Measurements from ENCODE around the gene UBE2R2. TPM values are rescaled to one million over a fixed set of nuclear protein-coding genes. Genes with fewer than 3 reads are reported as not detected.
"Not testable (repeated sequence)": the region's sequence is repeated elsewhere in the genome, so short reads cannot be mapped to it uniquely, and the experiment has no call there.

Gene UBE2R2
- total RNA-seq, 2 donors from 2014 or later = 66.4 to 74.4 TPM

DNA sequence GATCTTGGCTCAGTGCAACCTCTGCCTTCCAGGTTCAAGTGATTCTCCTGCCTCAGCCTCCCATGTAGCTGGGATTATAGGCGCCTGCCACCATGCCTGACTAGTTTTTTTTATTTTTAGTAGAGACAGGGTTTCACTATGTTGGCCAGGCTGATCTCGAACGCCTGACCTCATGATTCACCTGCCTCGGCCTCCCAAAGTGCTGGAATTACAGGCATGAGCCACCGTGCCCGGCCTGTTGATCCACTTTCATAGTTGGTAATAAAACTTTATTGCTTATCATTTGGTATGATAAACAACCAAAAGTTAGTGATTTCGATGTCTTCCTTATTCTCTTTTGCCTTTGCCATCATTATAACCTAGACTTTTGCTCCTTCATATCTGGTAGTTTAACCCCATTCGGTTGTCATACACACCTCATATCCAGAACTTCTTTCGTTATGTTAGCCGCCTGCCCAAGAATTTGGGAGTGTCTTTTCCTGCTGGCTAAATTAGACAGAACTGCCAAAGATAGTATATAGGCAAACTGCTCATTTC, 45.0 kb downstream of the UBE2R2 start:
- no peaks in the 10 kb centered on the region for H3K9me3 Mint-ChIP-seq
- peaks cover 20% of the 10 kb centered on the region for H3K36me3 Mint-ChIP-seq (ENCODE audit: low read depth)
- Histone ChIP-seq H3K9ac (ENCODE audit: extremely low read depth, low read length, poor library complexity, severe bottlenecking) (no peak overlapping the region), H3K9me3 (ENCODE audit: control insufficient read depth, low read length) (no peaks in the 10 kb centered on the region), H3K4me3 (ENCODE audit: low read length) (no peak overlapping the region), H3K36me3 (ENCODE audit: control insufficient read depth, insufficient read depth, low read length) (peaks cover 30% of the 10 kb centered on the region), H3K4me1 (ENCODE audit: control insufficient read depth, insufficient read depth, low read length) (no peaks in the 10 kb centered on the region), H3K27me3 (ENCODE audit: control insufficient read depth, insufficient read depth, low read length, poor library complexity, severe bottlenecking) (no peaks in the 10 kb centered on the region), H3K27ac (ENCODE audit: low read depth, low read length) (no peak overlapping the region)
- DNase-seq = no peak
- no peak overlapping the region for H3K27ac Mint-ChIP-seq
- WGBS, 2 experiments (ENCODE audit: insufficient coverage in 1 of 2, insufficient read length in 1 of 2) = 95% methylated on average over 8 to 10 of the region's 10 CpGs
- no peak overlapping the region for H3K4me3 Mint-ChIP-seq
- TF ChIP-seq, protein P1, sequence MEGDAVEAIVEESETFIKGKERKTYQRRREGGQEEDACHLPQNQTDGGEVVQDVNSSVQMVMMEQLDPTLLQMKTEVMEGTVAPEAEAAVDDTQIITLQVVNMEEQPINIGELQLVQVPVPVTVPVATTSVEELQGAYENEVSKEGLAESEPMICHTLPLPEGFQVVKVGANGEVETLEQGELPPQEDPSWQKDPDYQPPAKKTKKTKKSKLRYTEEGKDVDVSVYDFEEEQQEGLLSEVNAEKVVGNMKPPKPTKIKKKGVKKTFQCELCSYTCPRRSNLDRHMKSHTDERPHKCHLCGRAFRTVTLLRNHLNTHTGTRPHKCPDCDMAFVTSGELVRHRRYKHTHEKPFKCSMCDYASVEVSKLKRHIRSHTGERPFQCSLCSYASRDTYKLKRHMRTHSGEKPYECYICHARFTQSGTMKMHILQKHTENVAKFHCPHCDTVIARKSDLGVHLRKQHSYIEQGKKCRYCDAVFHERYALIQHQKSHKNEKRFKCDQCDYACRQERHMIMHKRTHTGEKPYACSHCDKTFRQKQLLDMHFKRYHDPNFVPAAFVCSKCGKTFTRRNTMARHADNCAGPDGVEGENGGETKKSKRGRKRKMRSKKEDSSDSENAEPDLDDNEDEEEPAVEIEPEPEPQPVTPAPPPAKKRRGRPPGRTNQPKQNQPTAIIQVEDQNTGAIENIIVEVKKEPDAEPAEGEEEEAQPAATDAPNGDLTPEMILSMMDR (conservative IDR thresholded peaks at IDR 0.05) = no peak
- H3K4me1 Mint-ChIP-seq = no peaks in the 10 kb centered on the region
- no peaks in the 10 kb centered on the region for H3K27me3 Mint-ChIP-seq (ENCODE audit: insufficient read depth)

DNA sequence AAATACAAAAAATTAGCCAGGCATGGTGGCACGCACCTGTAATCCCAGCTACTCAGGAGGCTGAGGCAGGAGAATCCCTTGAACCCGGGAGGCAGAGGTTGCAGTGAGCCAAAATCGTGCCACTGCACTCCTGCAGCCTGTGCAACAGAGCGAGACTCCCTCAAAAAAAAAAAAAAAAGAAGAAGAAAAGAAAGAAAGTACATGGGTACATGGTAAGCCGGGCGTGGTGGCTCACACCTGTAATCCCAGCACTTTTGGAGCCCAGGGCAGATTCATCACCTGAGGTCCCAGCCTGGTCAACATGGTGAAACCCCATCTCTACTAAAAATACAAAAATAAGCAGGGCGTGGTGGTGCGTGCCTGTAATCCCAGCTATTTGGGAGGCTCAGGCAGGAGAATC, 46.1 kb downstream of the UBE2R2 start:
- H3K9ac ChIP-seq (ENCODE audit: extremely low read depth, low read length, poor library complexity, severe bottlenecking); H3K27ac ChIP-seq (ENCODE audit: low read depth, low read length); H3K9me3 Mint-ChIP-seq; H3K27me3 ChIP-seq (ENCODE audit: control insufficient read depth, insufficient read depth, low read length, poor library complexity, severe bottlenecking); H3K27ac Mint-ChIP-seq; H3K4me1 ChIP-seq (ENCODE audit: control insufficient read depth, insufficient read depth, low read length); H3K9me3 ChIP-seq (ENCODE audit: control insufficient read depth, low read length); H3K27me3 Mint-ChIP-seq (ENCODE audit: insufficient read depth); H3K4me3 ChIP-seq (ENCODE audit: low read length); H3K4me1 Mint-ChIP-seq; H3K4me3 Mint-ChIP-seq; DNase-seq: not testable (repeated sequence)
- H3K36me3 ChIP-seq (ENCODE audit: control insufficient read depth, insufficient read depth, low read length) = peaks cover 30% of the 10 kb centered on the region
- peaks cover 20% of the 10 kb centered on the region for H3K36me3 Mint-ChIP-seq (ENCODE audit: low read depth)
- 93 to 96% methylated on average over 4 to 8 of the region's 8 CpGs for WGBS, 2 experiments (ENCODE audit: insufficient coverage in 1 of 2, insufficient read length in 1 of 2)

- Histone ChIP-seq H3K4me1 (ENCODE audit: control insufficient read depth, insufficient read depth, low read length) (no peaks in the 10 kb centered on the region), H3K4me3 (ENCODE audit: low read length) (no peak overlapping the region), H3K36me3 (ENCODE audit: control insufficient read depth, insufficient read depth, low read length) (peaks cover 37% of the 10 kb centered on the region), H3K9ac (ENCODE audit: extremely low read depth, low read length, poor library complexity, severe bottlenecking) (no peak overlapping the region), H3K27me3 (ENCODE audit: control insufficient read depth, insufficient read depth, low read length, poor library complexity, severe bottlenecking) (no peaks in the 10 kb centered on the region), H3K9me3 (ENCODE audit: control insufficient read depth, low read length) (no peaks in the 10 kb centered on the region), H3K27ac (ENCODE audit: low read depth, low read length) (no peak overlapping the region)
- Mint-ChIP-seq H3K36me3 (ENCODE audit: low read depth) (peaks cover 18% of the 10 kb centered on the region), H3K4me3 (no peak overlapping the region), H3K9me3 (no peaks in the 10 kb centered on the region), H3K4me1 (no peaks in the 10 kb centered on the region), H3K27me3 (ENCODE audit: insufficient read depth) (no peaks in the 10 kb centered on the region), H3K27ac (peak overlapping the region; percentile 30)
- no peak for DNase-seq
- TF ChIP-seq, protein P1 (conservative IDR thresholded peaks at IDR 0.05) = no peak
- WGBS, 2 experiments (ENCODE audit: insufficient coverage in 1 of 2, insufficient read length in 1 of 2) = 93 to 96% methylated on average over 7 to 11 of the region's 11 CpGs
These were observed 50.9 kb downstream of the UBE2R2 start for GRCh38 chr9:33867747-33868439.
